GM18517 (cell line): ENCODE measurements around the gene TMEM120B.
"Not testable (repeated sequence)": the region's sequence is repeated elsewhere in the genome, so short reads cannot be mapped to it uniquely, and the experiment has no call there.

Source experiments
- ATAC-seq: cut with Tn5 transposase; IDR thresholded peaks from one replicate; pipeline ENCODE4 v1.9.1; 2021; ENCODE audit warnings: mild to moderate bottlenecking, moderate library complexity; ENCODE audit not compliant: unreplicated experiment

TMEM120B gene

DNA sequence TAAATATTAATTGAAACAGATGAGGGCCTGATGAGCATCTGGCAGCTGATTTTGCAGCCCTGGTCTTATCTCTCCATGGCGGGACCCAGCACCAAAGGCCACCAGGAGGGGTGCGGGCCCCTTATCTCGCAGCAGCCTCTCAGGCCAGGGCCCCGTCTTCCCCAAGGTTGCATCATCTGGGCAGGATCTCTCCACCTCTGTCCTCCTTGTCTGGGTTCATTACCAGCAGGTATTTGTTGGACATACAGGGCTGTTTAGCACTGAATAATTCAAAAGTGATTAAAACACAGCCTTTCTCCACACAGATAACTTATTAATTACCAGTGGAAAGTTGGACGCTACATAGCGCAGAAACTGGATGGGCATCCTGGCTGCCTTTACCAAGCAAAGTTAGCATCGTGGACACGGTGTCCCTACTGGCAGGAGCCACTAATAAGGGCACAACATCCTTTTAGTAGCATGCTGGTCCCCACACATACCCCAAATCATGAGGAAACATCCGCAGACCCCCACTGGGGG is 25.8 kb downstream of the TMEM120B start:
- no peak for ATAC-seq

DNA sequence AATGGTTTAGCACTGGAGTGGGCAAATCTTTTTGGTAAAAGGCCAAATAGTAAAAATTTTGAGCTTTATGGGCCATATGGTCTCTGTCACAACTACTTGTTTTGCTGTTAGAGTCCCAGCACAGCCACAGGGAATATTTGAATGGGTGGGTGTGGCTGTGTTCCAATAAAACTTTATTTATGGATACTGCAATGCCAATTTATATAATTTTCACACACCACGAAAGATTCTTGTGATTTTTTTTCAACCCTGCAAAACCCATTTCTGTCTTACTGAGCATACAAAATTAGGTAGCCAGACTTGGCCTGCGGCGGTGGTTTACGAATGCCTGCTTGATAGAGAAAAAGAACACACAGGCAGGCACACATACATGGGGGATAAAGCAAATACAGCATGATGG is 28.3 kb downstream of the TMEM120B start:
- no peak for ATAC-seq

DNA sequence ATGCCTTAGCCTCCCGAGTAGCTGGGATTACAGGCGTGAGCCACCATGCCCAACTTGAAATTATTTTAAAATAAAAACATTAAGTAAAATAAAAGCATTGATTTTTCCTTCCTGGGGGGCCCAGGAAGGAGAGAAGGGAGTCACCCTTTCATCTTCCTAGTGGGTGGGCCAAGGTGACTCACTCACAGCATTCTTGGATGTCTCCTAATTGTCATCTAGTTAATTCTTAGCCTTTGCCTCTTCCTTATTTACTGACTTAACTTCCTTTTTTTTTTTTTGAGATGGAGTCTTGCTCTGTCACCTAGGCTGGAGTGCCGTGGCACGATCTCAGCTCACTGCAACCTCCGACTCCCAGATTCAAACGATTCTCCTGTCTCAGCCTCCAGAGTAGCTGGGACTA is 29.2 kb downstream of the TMEM120B start:
- no peak for ATAC-seq

DNA sequence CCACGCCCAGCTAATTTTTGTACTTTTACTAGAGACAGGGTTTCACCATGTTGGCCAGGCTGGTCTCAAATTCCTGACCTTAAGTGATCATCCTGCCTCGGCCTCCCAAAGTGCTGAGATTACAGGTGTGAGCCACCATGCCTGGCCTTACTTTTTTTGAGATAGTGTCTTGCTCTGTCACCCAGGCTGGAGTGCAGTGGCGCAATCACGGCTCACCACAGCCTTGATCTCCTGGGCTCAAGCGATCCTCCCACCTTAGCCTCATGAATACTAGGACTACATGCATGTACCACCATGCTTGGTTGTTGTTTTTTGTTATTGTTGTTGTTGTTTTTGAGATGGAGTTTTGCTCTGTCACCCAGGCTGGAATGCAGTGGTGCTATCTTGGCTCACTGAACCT is 33.0 kb downstream of the TMEM120B start:
- not testable (repeated sequence) for ATAC-seq

DNA sequence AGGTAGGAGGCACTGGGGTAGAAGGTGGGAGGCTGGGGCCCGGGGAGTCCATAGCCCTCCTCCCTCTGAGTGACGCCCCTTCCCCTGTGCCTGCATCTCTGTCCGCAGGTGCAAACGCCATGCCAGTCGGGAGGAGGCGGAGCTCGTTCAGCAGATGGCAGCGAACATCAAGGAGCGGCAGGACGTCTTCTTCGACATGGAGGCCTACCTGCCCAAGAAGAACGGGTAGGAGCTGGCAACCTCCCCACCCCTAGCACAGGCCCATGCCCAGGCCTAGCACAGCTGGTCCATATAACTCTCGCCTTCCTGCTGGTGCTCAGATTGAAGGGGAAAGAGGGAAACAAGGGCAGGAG is 35.6 kb downstream of the TMEM120B start:
- ATAC-seq: no peak

DNA sequence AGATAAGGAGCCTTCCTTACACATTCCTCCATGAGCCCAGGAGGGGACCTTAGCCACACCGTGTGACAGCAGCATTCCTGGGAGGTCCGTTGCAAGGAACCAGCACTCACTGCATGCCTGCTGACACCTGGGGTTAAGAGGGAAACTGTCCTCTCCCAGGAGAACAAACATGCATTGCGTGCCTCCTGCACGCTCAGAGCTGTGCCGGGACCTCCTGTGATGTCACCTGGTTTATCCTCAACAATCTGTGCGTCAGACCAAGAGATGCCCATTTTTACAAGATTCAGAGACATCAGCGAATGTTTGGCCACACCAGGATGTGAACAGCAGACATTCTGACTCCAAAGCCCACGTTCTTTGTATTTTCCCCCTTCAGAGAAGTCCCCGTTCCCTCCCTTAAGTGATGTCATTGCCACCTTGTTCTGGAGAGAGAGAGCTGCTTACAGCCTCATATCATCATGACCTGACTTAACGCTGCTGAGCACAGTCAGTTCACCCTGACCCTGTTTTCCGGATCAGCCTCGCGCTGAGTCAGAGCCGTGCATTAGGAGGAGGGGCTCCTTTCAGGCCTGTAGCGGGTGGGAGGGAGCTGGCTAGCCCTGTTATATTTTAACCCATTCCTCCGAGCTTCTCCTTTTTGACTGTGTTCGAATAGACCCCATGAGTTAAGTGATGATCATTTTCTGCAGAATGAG is 36.2 kb downstream of the TMEM120B start:
- no peak for ATAC-seq

DNA sequence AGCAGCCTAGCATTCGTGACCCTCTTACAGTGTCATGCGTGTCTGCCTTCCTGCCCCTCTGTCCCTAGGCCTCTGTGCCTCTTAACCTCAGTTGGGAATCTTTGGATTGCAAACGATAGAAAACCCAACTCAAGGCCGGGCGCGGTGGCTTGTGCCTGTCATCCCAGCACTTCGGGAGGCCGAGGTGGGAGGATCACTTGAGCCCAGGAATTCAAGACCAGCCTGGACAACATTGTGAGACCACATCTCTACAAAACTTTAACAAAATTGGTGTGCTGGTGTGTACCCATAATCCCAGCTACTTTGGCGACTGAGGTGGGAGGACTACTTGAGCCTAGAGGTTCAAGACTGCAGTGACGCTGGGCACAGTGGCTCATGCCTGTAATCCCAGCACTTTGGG is 36.7 kb downstream of the TMEM120B start:
- no peak for ATAC-seq

DNA sequence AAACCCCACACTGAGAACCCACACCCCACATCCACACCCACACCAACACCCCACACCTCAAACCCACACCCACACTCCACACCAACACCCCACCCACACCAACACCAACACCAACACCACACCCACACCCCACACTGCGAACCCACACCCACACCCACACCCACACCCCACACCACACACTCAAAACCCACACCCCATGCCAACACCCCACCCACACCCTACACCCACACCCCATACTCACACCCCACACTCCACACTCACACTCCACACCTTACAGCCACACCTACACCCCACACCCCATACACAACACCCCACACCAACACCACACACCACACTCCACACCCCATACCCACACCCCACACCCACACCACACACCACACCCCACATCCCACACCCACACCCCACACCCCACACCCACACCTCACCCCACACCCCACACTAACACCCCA is 38.0 kb downstream of the TMEM120B start:
- ATAC-seq: no peak

DNA sequence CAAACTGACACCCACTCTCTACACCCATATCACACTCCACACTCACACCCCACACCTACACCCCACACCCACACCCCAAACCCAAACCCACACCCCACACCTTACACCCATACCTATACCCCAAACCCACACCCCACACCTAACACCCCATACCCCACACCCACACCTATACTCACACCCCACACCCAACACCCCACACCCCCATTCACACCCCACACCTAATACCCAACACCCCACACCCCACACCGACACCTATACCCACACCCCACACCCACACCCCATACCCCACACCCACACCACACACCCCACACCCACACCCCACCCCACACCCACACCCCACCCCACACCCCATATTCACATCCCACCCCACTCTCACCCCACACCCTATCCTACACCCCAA is 38.5 kb downstream of the TMEM120B start:
- ATAC-seq: no peak

- ATAC-seq: no peak
Measured at GRCh38 chr12:121751749-121752351, 39.3 kb downstream of the TMEM120B start.

- no peak for ATAC-seq
Measured at GRCh38 chr12:121753844-121754264, 41.3 kb downstream of the TMEM120B start.

DNA sequence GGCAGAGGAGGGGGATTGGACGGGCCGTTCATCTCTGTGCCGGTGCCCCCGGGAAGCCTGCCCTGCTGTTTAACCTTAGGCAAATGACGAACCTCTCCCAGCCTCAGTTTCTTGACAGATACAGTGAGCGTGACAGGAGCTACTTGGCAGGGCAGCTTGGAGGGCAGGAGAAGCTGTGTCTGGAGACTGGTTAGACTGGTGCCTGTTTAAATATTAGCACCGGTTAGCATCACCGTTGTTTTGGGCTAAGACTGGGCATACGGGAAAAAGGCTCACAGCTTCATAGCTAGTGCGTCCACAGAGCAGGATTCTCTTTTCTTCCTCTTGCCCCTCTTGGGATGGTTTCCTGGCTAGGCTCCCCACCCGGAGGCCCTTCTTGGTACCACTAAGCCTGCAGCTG is 42.3 kb downstream of the TMEM120B start:
- no peak for ATAC-seq

DNA sequence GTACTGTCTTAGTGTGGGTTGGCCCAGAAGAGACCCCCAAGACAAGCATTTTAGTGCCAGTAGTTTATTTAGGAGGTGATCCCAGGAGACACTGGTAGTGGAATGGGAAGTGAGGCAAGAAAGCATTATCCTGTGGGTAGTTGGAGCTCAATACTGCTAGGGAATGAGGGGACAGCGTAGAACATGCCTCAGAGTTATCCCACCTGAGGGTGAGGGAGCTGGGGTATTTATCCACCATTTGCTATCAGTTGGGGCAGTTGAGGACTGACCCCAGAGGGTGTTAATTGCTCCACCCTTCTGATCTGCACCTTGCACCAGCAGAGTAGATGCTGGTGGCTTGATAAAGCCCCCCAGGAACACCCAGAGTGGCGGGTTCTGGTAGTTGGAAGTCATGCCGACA is 43.0 kb downstream of the TMEM120B start:
- no peak for ATAC-seq

GRCh38 chr12:121758536-121758935 is 46.0 kb downstream of the TMEM120B start:
- not testable (repeated sequence) for ATAC-seq

DNA sequence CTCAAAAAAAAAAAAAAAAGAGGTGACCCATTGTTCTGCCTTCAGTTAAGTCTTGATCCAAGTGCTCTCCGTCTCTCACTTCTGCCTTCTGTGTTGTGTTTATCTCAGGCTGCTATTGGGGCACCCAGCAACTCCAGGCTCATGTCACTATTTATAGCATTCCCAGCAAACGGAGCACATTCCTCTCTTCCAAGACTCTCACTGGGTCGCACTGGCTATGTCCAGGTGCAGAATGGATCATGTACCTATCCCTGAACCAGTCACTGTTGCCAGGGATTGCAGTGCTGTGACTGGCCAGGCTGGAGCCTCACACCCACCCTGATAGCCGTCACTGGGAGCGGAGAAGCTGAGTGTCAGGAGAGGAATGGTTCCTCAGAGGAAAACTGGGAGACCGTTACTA is 49.7 kb downstream of the TMEM120B start:
- no peak for ATAC-seq

- no peak for ATAC-seq
Measured at GRCh38 chr12:121764808-121765207, 52.3 kb downstream of the TMEM120B start.

GRCh38 chr12:121765573-121765972 is 53.0 kb downstream of the TMEM120B start:
- no peak for ATAC-seq

GRCh38 chr12:121766290-121767039 is 53.9 kb downstream of the TMEM120B start:
- no peak for ATAC-seq

- no peak for ATAC-seq
Measured at GRCh38 chr12:121767525-121768016, 55.0 kb downstream of the TMEM120B start.

DNA sequence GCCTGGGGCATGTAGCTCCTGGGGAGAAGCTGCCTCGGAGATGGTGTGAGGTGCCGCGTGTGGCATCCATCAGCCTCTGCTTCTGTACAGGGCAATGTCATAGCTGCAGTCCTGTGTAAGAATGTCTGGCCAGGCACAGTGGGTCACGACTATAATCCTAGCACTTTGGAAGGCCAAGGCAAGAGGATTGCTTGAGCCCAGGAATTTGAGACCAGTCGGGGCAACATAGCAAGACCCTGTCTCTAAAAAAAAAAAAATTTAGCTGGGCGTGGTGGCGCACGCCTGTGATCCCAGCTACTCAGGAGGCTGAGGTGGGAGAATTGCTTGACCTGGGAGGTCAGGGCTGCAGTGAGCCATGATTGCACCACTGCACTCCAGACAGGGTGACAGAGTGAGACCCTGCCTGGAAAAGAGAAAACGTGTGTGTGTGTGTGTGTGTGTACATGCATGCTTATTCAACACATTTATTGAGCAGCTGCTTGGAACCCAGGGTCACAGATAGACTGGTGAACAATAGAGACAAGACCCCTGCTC is 56.8 kb downstream of the TMEM120B start:
- ATAC-seq: no peak

DNA sequence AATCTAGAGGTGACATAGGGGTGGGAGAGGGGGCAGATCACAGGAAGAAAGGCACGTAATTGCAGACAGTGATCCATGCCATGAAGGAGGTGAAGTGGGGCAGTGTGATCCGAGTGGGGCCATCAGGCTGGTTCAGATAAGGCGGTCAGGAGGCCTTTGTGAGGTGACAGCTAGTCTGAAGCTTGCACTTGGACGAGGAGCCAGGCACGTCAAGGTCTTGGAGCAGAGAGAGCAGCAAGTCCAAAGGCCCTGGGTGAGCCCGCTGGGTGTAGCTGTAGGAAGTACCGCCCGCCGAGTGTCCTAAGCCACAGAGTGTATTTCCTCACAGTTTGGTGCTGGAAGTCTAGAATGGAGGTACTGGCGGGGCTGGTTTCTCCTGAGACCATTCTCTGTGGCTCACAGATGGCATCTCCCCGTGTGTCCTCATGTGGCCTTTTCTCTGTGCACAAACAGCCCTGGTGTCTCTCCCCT is 57.3 kb downstream of the TMEM120B start:
- no peak for ATAC-seq
